IPS-11a (cell line): Measurements from ENCODE around the gene FGF21.
"Not testable (repeated sequence)": the region's sequence is repeated elsewhere in the genome, so short reads cannot be mapped to it uniquely, and the experiment has no call there.

Source experiments
- H3K4me3 ChIP-seq: one replicate; pipeline ENCODE4 v1.5.1; 2013; ENCODE audit warnings: low read depth, low read length, control low read depth

Gene FGF21

DNA sequence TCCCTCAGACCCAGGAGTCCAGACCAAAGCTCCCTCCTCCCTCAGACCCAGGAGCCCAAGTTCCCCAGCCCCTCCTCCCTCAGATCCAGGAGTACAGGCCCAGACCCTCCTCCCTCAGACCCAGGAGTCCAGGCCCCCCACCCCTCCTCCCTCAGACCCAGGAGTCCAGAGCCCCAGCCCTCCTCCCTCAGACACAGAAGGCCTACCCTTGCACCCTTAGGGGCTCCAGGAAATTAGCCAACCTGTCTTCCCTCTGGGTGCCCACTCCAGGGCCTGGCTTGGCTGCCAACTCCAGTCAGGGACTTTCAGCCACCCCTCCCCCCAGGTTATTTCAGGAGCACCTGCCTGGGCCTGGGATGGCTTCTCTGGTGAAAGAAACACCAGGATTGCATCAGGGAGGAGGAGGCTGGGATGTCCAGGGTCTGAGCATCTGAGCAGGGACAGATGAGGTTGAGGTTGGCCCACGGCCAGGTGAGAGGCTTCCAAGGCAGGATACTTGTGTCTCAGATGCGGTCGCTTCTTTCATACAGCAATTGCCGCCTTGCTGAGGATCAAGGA is at the start of gene FGF21:
FGF21 (plus strand) TSS at position 441 of the 558 bp plus-strand sequence. CDS start 713 bp downstream, outside the sequence.
- H3K4me3 ChIP-seq = no peak within 1 kb of the TSS

GRCh38 chr19:48708471-48708870 is 46.9 kb upstream of the FGF21 start:
- no peak overlapping the region for H3K4me3 ChIP-seq

GRCh38 chr19:48711106-48711662 is 44.1 kb upstream of the FGF21 start:
- H3K4me3 ChIP-seq = no peak overlapping the region

DNA sequence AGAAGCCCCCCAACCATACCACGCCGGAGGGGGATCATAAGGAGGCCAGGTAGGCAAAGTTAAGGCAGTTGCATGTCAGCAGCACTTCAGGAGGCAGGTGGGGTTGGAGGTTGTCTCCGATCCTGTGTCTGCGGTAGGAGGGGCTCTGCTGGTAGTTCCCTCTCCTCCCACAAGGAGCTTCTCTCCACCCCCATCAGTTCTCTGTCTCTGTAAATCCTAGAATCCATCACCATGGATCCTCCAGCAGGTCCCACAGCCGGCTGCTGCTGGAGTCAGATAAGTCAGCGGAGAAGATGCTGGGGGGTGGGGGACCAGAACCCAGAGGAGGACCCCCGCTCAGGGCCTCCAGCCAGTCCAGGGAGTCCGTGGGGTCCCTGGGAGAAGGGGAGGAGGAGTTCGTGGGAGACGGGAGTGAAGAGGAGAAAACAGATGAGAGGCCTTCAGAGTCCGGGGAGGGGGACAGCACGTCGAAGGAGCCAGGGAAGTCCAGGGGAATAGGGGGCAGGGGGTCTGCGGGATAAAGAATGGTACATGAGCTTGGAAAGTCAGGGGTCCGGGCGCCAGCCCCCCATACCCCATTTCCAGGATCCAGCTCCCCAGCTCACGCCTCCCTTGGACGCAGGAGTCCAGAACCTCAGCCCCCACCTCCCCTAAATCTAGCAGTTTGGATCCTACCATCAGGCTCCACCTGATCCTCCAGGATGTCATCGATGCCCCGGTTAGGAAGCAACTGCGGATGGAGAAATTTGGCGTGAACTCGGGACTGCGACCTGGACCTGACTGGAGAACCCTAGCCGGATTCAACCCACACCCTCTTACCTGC is 42.1 kb upstream of the FGF21 start:
- H3K4me3 ChIP-seq = peak overlapping the region; percentile 88

DNA sequence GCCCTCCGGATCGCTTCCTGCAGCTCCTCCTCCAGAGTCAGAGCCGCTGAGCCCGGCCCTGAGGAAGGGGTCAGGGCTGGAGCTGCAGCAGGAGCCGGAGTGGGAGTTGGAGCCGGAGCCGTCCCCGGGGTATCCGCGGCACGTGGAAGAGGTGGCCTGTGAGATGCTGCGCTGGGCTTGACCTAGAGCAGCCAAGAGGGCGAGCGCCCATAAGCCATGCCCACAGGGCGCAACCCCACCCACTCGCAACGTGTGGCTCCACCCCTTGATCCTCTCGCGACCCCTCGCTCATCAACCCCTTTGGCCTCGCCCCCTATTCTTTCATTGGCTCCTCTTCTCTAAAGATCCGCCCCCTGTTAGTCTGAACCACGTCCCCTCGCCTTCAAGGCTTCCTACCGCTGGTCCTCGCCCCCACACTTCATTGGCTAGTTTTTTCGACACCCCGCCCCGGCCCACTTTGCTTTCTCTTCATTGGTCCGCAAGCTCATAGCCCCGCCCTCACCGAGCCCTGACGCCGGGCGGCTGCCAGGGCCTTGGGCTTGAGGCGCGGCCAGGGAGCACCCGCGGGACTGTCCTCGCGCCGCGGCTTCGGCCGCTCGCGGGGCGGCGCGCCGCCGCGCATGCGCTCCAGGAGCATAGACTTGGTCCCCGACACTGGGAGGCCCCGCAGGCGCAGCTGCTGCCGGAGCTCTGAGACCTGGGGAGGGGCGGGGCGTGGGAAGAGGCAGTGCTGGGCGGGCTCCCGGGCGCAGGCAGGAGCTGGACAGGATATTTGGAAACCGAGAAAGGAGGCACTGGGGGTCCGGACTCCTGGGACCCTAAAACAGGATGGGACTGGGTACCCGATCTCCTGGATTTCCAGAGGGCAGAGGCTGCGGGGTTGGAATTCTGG is 41.2 kb upstream of the FGF21 start:
- peak overlapping the region; percentile 88 for H3K4me3 ChIP-seq

DNA sequence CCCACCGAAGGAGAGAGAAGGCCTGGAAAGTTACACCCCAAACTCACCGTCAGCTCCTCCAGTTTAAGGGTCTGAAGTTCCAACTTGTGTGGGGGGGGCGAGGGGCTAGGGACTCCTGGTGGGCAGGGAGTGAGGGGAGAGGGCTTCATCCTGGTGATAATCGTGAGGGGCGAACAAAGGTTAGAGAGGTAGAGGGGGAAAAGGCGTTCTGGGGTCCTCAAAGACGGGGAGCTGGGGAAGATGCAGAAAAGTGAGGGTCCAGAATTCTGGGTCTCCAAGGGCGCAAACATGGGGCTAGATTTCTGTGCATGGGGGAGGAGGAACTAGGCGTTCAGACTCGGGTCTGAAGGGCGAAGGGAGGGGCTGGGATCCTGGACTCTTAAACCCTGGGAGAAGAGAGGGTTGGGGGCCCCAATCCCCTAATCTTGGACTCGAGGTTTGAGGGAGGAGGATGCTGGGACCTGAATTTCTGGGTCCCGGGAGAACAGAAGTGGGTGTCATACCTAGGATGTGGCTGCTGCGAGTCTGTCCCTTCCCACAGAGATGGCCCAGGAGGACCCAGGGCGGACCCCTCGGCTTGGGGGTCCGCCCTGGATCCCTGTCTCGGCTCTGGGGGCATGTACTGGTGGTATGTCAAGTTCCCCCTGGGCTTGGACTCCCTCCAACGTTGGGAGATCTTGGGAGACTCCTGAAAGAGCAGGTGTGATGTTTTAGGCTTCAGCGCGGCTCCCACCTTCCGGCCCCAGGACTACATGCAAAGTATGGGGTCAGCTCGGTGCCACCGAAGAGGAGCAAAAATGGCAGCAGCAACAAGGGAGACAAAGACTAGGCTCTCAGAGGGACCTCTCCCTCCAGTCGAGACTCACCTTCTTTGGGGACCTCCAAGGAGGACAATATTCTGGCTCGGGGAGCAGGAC is 40.3 kb upstream of the FGF21 start:
- H3K4me3 ChIP-seq = peak overlapping the region; percentile 24

GRCh38 chr19:48715681-48716171 is 39.6 kb upstream of the FGF21 start:
- no peak overlapping the region for H3K4me3 ChIP-seq

GRCh38 chr19:48716562-48717291 is 38.6 kb upstream of the FGF21 start:
- no peak overlapping the region for H3K4me3 ChIP-seq

DNA sequence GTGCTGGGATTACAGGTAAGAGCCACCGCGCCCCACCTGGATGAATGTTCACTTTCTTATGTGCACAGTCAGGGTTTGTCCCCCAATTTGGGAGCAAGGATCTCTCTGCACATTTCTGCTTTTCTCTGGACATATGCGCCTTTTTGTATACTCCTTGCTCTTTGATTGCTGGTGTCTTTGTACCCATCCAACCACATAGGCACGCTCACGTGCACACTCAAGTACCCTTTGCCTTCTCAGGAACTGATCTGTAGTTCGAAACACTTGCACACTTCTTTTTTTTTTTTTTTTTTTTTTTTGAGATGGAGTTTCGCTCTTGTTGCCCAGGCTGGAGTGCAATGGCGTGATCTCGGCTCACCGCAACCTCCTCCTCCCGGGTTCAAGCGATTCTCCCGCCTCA is 37.2 kb upstream of the FGF21 start:
- not testable (repeated sequence) for H3K4me3 ChIP-seq

GRCh38 chr19:48718711-48719231 is 36.6 kb upstream of the FGF21 start:
- no peak overlapping the region for H3K4me3 ChIP-seq

GRCh38 chr19:48719263-48720171 is 35.8 kb upstream of the FGF21 start, which contains the start of gene MAMSTR:
TSS of gene MAMSTR (minus strand) at chr19:48719725. CDS start at chr19:48719031, 694 bp downstream.
- peak within 1 kb of the TSS; percentile 83 for H3K4me3 ChIP-seq

GRCh38 chr19:48720251-48720612 is 35.1 kb upstream of the FGF21 start:
- no peak overlapping the region for H3K4me3 ChIP-seq

GRCh38 chr19:48720613-48721296 is 34.6 kb upstream of the FGF21 start:
- peak overlapping the region; percentile 83 for H3K4me3 ChIP-seq

DNA sequence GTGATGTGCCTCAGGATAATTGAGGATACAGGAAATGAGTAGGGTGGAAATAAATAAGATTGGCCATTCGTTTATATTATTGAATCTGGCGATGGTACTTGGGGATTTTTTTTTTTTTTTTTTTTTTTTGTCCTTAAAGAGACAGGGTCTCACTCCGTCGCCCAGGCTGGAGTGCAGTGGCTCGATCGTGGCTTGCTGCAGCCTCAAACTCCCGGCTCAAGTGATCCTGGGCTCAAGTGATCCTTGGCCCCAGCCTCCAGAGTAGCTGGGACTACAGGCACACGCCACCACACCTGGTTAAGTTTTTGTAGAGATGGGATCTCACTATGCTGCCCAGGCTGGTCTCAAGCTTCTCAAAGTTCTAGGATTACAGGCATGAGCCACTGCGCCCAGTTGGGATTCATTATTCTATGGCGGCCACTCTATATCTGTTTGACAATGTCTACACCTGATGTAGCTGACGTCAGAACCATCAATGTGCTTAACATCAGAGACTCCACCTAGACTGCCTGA is 33.1 kb upstream of the FGF21 start:
- H3K4me3 ChIP-seq = no peak overlapping the region

DNA sequence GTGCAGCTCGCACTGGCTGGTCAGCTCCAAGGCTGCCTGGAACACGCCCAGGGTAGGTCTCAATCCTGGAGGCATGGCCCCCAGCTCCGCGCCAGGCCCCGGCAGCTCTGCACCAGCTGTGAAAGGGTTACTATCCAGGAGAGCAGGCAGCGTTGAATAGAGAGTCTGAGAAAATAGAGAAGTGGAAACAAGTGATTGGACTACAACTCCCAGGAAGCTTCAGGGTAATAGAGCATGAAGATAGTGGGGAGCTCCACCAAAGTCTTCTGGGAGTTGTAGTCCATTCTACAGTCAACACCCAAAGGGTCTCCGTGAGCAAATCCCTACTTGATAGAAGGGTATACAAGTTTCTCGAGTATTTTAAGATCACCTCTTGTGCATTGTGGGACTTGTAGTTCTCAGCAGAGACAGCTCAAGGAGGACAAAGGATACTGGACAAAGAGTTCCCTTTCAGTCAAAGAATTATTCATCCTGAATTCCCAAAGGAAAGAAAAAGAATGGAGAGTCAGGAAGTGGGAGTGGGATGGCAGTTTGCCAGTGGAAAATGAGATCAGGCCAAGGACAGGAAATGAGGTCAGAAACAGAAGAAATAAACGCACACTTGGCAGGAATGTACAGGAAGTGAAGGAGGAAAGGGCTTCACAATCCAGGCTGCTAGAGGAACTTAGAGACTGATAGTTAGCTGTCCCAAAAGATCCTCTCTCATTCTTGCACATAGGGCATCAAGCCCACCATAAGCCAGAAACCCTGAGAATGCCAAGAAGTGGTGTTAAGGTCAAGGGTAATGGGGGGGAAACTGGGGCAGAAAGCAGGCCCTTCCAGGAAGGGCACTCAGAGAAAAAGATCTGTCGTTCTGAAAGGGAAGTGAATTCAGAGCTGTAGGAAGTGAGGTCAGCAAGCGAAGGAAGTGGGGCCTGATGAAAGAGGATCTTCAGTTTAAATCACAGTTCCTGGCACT is 30.2 kb upstream of the FGF21 start:
- H3K4me3 ChIP-seq = no peak overlapping the region

GRCh38 chr19:48726556-48726955 is 28.8 kb upstream of the FGF21 start:
- H3K4me3 ChIP-seq = no peak overlapping the region
